Adrenal gland (tissue), 12 donors: ENCODE measurements around the gene ETV5. TPM values are rescaled to one million over a fixed set of nuclear protein-coding genes. Genes with fewer than 3 reads are reported as not detected.

Experiments used
- DNase-seq, 7 donors: peaks; one replicate each; pipeline ENCODE4 v3.0.0-alpha.2; 2019 to 2020
- H3K27ac ChIP-seq, 5 donors: fragments of 200-600 bp; sonication (generic) in 4 of 5; 1 replicate in 3 of 5; 2 replicates in 2 of 5; pipeline versions ENCODE4 v1.5.1 to v1.8.0; 2016 to 2020; ENCODE audit warnings: mild to moderate bottlenecking in 1 of 5
- H3K27me3 ChIP-seq: fragments of 200-600 bp; 2 replicates; pipeline ENCODE4 v1.8.0; 2021
- H3K36me3 ChIP-seq, 2 donors: fragments of 200-600 bp; replicated peaks in 1 of 2; 1 replicate in 1 of 2; 2 replicates in 1 of 2; pipeline versions ENCODE4 v1.5.1 to v1.8.0; 2018 to 2022
- H3K4me1 ChIP-seq, 2 donors: fragments of 200-600 bp; replicated peaks in 1 of 2; 1 replicate in 1 of 2; 2 replicates in 1 of 2; pipeline versions ENCODE4 v1.5.1 to v1.8.0; 2018 to 2021
- H3K4me3 ChIP-seq, 4 donors: fragments of 200-600 bp; sonication (generic) in 3 of 4; one replicate each; pipeline ENCODE4 v1.5.1; 2016 to 2018
- H3K9me3 ChIP-seq, 3 donors: fragments of 200-600 bp; sonication (generic) in 1 of 3; replicated peaks in 1 of 3; 1 replicate in 2 of 3; 2 replicates in 1 of 3; pipeline versions ENCODE4 v1.5.1 to v1.8.0; 2016 to 2021
- POLR2A ChIP-seq, 2 donors: fragments of 450-650 bp; IDR thresholded peaks; one replicate each; pipeline ENCODE4 v1.6.1; 2017; ENCODE audit warnings: antibody characterized with exemption in 2 of 2, mild to moderate bottlenecking in 2 of 2, moderate library complexity in 1 of 2
- WGBS, 4 donors: extraction: QIAGEN DNeasy Blood & Tissue Kit in 2 of 4; methylation state at CpG; one replicate each; pipeline versions ENCODE4 v1.1.5 to v1.1.7; 2013 to 2017; 5-methylcytosine and 5-hydroxymethylcytosine counted together
- intact Hi-C, 2 donors: fragments of 100-400 bp; cut with DNase I; formaldehyde crosslinking; loops; one replicate each; pipeline versions ENCODE4 v1.14.1 to v1.15.0; 2022 to 2023
- polyA plus RNA-seq, 3 donors: library from polyadenylated mRNA; stranded (reverse); fragments of 200-250 nt in 2 of 3; fragments of 350-450 nt in 1 of 3; fragmentation: Illumina TruSeq in 1 of 3; extraction: RNeasy Lipid Tissue Mini Kit (QIAGEN cat#74804) in 1 of 3; gene quantifications; one replicate each; pipeline ENCODE4 v1.2.3, GENCODE V29; 2013 to 2014
- total RNA-seq, 9 donors: library from RNA; depleted of rRNA in 4 of 9; stranded (reverse); fragments of >200 nt in 4 of 9; fragments of 120-200 nt in 1 of 9; fragmentation: NEBNext Ultra II Directional in 1 of 9; extraction: Animal tissue kit (Norgen Biotek cat#: 25700) in 1 of 9; gene quantifications; one replicate each; pipeline versions ENCODE4 v1.1.0 to v1.2.4, GENCODE V29; 2013 to 2023
- TF ChIP-seq, protein P1 (sequence below), 6 experiments: fragments of 450-650 bp in 4 of 6; fragments of 200-600 bp in 2 of 6; sonication (generic) in 1 of 6; IDR thresholded peaks; 1 replicate in 5 of 6; 2 replicates in 1 of 6; pipeline versions ENCODE4 v1.5.1 to v1.8.0; 2016 to 2021; ENCODE audit warnings: antibody characterized with exemption in 6 of 6, mild to moderate bottlenecking in 2 of 6, moderate library complexity in 1 of 6
- donor health status: healthy with polysubstance abuse.
- donor health status: Bipolar disorder and iron deficiency.
- donor health status: DM: yes; HTN: yes; CAD: no.
- donor health status: DM: no; HTN: no; CAD: no.
- donor health status: DM: no; HTN: no; CAD: no.
- donor health status: DM: yes; HTN: yes; CAD: no.

The ETV5 gene
- total and polyA plus RNA-seq, 12 donors: 17.2 to 114 (median 63.3) TPM

DNA sequence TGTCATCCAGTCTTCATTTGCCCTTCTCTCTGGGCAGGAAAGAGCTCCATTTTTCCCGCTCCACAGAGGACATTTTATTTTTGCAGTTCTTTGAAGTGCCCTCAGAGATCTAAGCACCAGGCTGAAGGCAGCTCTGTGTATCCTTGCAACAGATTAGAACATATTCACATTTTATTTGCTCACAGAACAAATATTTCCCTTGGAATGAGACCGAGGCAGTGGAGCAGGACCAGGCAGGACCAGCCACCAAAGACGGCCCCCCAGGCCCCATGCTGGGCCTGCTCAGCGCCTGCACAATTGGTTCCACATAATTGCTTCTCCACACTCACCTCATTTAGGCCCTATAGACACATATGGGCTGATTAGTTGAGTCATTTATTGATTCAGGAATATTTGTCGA, 15.7 kb upstream of the ETV5 start:
- DNase-seq: no peak
- Histone ChIP-seq H3K4me1 (no peaks in the 10 kb centered on the region), H3K9me3 (no peaks in the 10 kb centered on the region), H3K4me3 (no peak overlapping the region), H3K36me3 (no peaks in the 10 kb centered on the region), H3K27ac (no peak overlapping the region), H3K27me3 (no peaks in the 10 kb centered on the region)
- 84 to 91% (median 89%) methylated on average over 5 of the region's 5 CpGs for WGBS, 4 donors
- TF ChIP-seq POLR2A (IDR thresholded peaks at IDR 0.05): no peak
- TF ChIP-seq, protein P1, sequence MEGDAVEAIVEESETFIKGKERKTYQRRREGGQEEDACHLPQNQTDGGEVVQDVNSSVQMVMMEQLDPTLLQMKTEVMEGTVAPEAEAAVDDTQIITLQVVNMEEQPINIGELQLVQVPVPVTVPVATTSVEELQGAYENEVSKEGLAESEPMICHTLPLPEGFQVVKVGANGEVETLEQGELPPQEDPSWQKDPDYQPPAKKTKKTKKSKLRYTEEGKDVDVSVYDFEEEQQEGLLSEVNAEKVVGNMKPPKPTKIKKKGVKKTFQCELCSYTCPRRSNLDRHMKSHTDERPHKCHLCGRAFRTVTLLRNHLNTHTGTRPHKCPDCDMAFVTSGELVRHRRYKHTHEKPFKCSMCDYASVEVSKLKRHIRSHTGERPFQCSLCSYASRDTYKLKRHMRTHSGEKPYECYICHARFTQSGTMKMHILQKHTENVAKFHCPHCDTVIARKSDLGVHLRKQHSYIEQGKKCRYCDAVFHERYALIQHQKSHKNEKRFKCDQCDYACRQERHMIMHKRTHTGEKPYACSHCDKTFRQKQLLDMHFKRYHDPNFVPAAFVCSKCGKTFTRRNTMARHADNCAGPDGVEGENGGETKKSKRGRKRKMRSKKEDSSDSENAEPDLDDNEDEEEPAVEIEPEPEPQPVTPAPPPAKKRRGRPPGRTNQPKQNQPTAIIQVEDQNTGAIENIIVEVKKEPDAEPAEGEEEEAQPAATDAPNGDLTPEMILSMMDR (IDR thresholded peaks at IDR 0.05): no peak
- intact Hi-C loops: no loop called here

DNA sequence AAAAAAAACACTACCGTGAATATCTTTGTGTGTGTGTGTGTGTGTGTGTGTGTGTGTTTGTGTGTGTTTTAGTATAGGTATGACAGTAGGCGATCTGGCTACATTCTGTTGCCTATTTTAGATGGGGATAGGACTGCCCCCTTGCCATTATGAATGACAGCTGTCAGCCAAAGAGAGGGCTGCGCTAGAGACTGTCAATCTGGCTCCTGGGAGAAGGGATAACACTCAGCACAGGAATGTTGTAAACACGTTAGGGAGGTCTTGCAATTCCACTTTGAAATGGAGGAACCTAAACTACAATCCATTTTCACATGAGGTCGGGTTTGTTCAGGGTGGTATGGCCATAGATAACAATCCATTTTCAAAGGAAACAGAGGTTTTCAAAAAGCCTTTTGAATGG, 14.1 kb upstream of the ETV5 start:
- no peak overlapping the region for H3K27ac ChIP-seq
- H3K36me3 ChIP-seq: no peaks in the 10 kb centered on the region
- H3K27me3 ChIP-seq: no peaks in the 10 kb centered on the region
- no peak overlapping the region for H3K4me3 ChIP-seq
- H3K4me1 ChIP-seq: no peaks in the 10 kb centered on the region
- TF ChIP-seq, protein P1 (IDR thresholded peaks at IDR 0.05): no peak
- no peak for TF ChIP-seq POLR2A (IDR thresholded peaks at IDR 0.05)
- DNase-seq: no peak
- no peaks in the 10 kb centered on the region for H3K9me3 ChIP-seq
- WGBS, 4 donors: 73 to 87% (median 79%) methylated on average over 5 of the region's 5 CpGs
- intact Hi-C loops: no loop called here

DNA sequence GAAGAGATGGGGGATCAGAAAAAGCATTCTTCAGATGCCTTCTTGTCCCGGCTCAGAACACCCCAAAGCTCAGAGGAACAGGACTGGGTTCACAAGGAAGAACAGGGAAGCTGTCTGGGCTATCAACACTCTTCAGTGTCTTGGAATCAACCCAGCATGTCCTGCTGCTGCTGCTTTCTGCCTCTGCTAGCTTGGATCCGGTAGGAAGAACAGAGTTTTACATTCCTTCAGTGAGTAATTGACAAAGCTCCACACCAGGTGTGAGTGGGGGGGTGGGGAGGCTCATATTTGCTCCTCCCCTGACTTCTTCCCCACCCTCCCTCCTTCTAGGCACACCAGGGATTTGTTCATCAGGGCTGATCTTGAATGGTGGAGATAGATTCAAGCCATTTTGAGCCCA, 13.1 kb upstream of the ETV5 start:
- WGBS, 4 donors: 30 to 70% (median 44%) methylated on average over 2 of the region's 2 CpGs
- TF ChIP-seq, protein P1 (IDR thresholded peaks at IDR 0.05): no peak
- TF ChIP-seq POLR2A (IDR thresholded peaks at IDR 0.05): no peak
- no peaks in the 10 kb centered on the region for H3K9me3 ChIP-seq
- no peaks in the 10 kb centered on the region for H3K27me3 ChIP-seq
- no peak overlapping the region for H3K4me3 ChIP-seq
- DNase-seq: no peak
- intact Hi-C loops: no loop called here
- H3K27ac ChIP-seq: no peak overlapping the region
- no peaks in the 10 kb centered on the region for H3K4me1 ChIP-seq
- H3K36me3 ChIP-seq: no peaks in the 10 kb centered on the region

DNA sequence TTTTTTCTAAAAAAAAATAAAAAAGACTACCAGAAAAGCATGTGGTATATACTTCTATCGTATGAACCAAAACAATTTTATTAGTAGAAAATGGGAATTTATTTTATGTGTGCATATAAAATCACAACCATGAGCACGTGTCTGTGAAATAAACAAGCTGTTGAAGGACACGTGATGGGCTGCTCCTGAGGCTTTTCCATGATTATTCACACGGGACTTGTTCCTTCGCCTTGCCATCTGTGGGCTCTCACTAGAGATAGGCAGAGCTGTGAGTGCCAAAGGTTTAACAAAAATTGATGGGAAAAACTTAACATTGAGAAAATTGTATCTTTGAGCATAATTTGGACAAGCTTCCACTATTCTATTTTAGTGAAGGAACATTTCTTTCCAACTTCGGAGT, 12.4 kb upstream of the ETV5 start:
- Histone ChIP-seq H3K36me3 (no peaks in the 10 kb centered on the region), H3K4me1 (no peaks in the 10 kb centered on the region), H3K9me3 (no peaks in the 10 kb centered on the region), H3K27me3 (no peaks in the 10 kb centered on the region), H3K4me3 (no peak overlapping the region), H3K27ac (no peak overlapping the region)
- DNase-seq: no peak
- 75 to 83% (median 79%) methylated on average over 6 of the region's 6 CpGs for WGBS, 4 donors
- intact Hi-C loops: no loop called here
- TF ChIP-seq, protein P1 (IDR thresholded peaks at IDR 0.05): no peak
- no peak for TF ChIP-seq POLR2A (IDR thresholded peaks at IDR 0.05)
